ENCODE measurements around the gene CHAT.

DNA sequence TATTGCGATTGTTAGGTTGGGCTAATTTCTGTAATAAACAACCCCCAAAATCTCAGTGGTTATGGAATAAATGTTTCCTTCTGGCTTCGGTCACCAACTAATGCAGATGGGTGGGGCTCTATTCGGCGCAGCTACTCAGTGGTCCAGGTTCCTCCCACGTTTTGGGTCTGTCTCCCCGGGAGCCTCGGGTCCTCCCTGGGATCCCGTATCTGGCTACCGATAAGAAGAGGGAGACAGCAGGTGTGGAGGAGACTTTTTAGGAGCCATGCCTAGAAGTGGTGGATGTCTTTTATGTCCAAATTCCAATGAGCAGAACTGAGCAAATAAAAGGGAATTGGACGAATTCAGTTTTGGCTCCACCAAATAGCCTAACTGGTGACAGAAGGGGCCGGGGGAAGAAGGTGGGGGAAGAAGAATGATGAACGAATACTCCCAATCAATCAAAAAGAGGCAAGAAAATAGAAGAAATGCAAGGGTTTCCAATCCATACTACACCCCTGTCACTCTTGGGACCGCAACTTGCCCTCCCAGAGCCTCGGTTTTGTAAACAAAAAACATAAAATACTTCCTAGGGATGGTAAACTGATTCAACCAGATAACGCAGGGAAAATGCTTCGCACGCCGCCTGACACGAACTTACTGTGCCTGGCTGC lies 65.1 kb downstream of the CHAT start:
- TF ChIP-seq CTCF (IDR thresholded peaks at IDR 0.05) (no peak), POLR2A (IDR thresholded peaks at IDR 0.05) (no peak)

Measured in ovary (tissue), 3 donors.